Placental epithelial cell (primary cell): Measurements from ENCODE around the gene MMP25. TPM values are rescaled to one million over a fixed set of nuclear protein-coding genes. Genes with fewer than 3 reads are reported as not detected.

Source experiments
- small RNA-seq: library from RNA; depleted of rRNA; stranded (forward); fragments of <200 nt; gene quantifications from one replicate; pipeline ENCODE3, GENCODE V24; 2012
- total RNA-seq: library from RNA; depleted of rRNA; stranded (reverse); fragments of >200 nt; gene quantifications from 2 replicates; pipeline ENCODE4 v1.2.3, GENCODE V29; 2012

Gene MMP25
- total RNA-seq = under 0.01 and 0.11 TPM in 2 replicates

GRCh38 chr16:3045758-3046640 lies at the start of gene MMP25:
TSS of gene MMP25 (plus strand) at chr16:3046561. CDS start at chr16:3046918, 357 bp downstream.

GRCh38 chr16:3012828-3013420 lies 33.4 kb upstream of the MMP25 start, which contains the start of gene CLDN9:
TSS of gene CLDN9 (plus strand) at chr16:3012923. CDS start at chr16:3013363, 440 bp downstream.

GRCh38 chr16:3017794-3018506 lies 28.4 kb upstream of the MMP25 start, which contains the start of gene CLDN6:
TSS of gene CLDN6 (minus strand) at chr16:3018183. CDS start at chr16:3016021, 2,162 bp downstream.

GRCh38 chr16:3020247-3020603 lies 26.1 kb upstream of the MMP25 start, which contains the start of gene TNFRSF12A:
TSS of gene TNFRSF12A (plus strand) at chr16:3020368. CDS start at chr16:3020398, 30 bp downstream.

GRCh38 chr16:3023669-3024478 lies 22.5 kb upstream of the MMP25 start, which contains the start of the genes HCFC1R1 and THOC6:
TSS of gene HCFC1R1 (minus strand) at chr16:3023942. CDS start at chr16:3023941, 1 bp downstream.
TSS of gene THOC6 (plus strand) at chr16:3024035. CDS start at chr16:3024327, 292 bp downstream.

GRCh38 chr16:3036726-3037315 lies 9.5 kb upstream of the MMP25 start, which contains the start of gene BICDL2:
TSS of gene BICDL2 (minus strand) at chr16:3036944. CDS start at chr16:3035496, 1,448 bp downstream.

GRCh38 chr16:3065069-3065741 lies 18.8 kb downstream of the MMP25 start, which contains the start of gene IL32:
TSS of gene IL32 (plus strand) at chr16:3065640. CDS start at chr16:3065812, 172 bp downstream.

GRCh38 chr16:3098459-3099394 lies 52.4 kb downstream of the MMP25 start, which contains the start of gene ZSCAN10:
TSS of gene ZSCAN10 (minus strand) at chr16:3099294. CDS start at chr16:3092937, 6,357 bp downstream.

Small RNA genes lying within 50 kb of the gene (small RNA-seq; reads per million reads assigned to genes)
- gene RNU1-22P = 0.14 reads per million

Other genes starting within 250 kb of the MMP25 start
- not detected in 2 replicates for gene PRSS41, start 248.1 kb upstream of the MMP25 start, total RNA-seq
- not detected in 2 replicates for gene PRSS21, start 229.3 kb upstream of the MMP25 start, total RNA-seq
- gene ZG16B, start 216.3 kb upstream of the MMP25 start, total RNA-seq = not detected in 2 replicates
- 3.9 and 4.7 TPM in 2 replicates for gene PRSS22, start 188.4 kb upstream of the MMP25 start, total RNA-seq
- 42.8 and 48.8 TPM in 2 replicates for gene FLYWCH2, start 163.3 kb upstream of the MMP25 start, total RNA-seq
- gene FLYWCH1, start 134.6 kb upstream of the MMP25 start, total RNA-seq = 18.1 and 19.8 TPM in 2 replicates
- gene KREMEN2, start 82.3 kb upstream of the MMP25 start, total RNA-seq = 0.43 and 1.2 TPM in 2 replicates
- gene PAQR4, start 77.2 kb upstream of the MMP25 start, total RNA-seq = 5.4 and 6.3 TPM in 2 replicates
- gene PKMYT1, start 66.1 kb upstream of the MMP25 start, total RNA-seq = 6.2 and 10.2 TPM in 2 replicates
- gene CLDN9, start 33.6 kb upstream of the MMP25 start, total RNA-seq = 4.3 and 6.5 TPM in 2 replicates
- gene CLDN6, start 28.4 kb upstream of the MMP25 start, total RNA-seq = 0.39 and 5.6 TPM in 2 replicates
- gene TNFRSF12A, start 26.2 kb upstream of the MMP25 start, total RNA-seq = 146 and 484 TPM in 2 replicates
- 11.7 and 82.1 TPM in 2 replicates for gene HCFC1R1, start 22.6 kb upstream of the MMP25 start, total RNA-seq
- gene THOC6, start 22.5 kb upstream of the MMP25 start, total RNA-seq = 33.5 and 58.1 TPM in 2 replicates
- gene BICDL2, start 9.6 kb upstream of the MMP25 start, total RNA-seq = not detected in 2 replicates
- gene IL32, start 19.1 kb downstream of the MMP25 start, total RNA-seq = 0.79 and 7.4 TPM in 2 replicates
- gene ZSCAN10, start 52.7 kb downstream of the MMP25 start, total RNA-seq = not detected in 2 replicates
- gene ZNF205, start 66.0 kb downstream of the MMP25 start, total RNA-seq = 13.7 and 19.2 TPM in 2 replicates
- 11.4 and 13.2 TPM in 2 replicates for gene ZNF213, start 88.5 kb downstream of the MMP25 start, total RNA-seq
- not detected in 2 replicates for gene OR1F1, start 141.6 kb downstream of the MMP25 start, total RNA-seq
- gene ZNF200, start 188.6 kb downstream of the MMP25 start, total RNA-seq = 8.6 and 10.6 TPM in 2 replicates
- gene MEFV, start 210.1 kb downstream of the MMP25 start, total RNA-seq = 0.22 TPM in 1 of 2 replicates, not detected in the other
- gene ZNF263, start 236.9 kb downstream of the MMP25 start, total RNA-seq = 47.8 and 63.6 TPM in 2 replicates